OCI-LY7 (cell line): ENCODE data around the gene LGI1.

ENCODE experiments used
- CTCF ChIP-seq: fragments of 200-600 bp; sonication (generic); conservative IDR thresholded peaks from 2 replicates; pipeline ENCODE4 v1.5.1; 2014; ENCODE audit warnings: mild to moderate bottlenecking, antibody characterized with exemption, low read length, moderate library complexity, mixed read lengths
- EZH2phosphoT487 ChIP-seq: fragments of 200-600 bp; sonication (generic); IDR thresholded peaks from 2 replicates; pipeline ENCODE4 v1.6.1; 2018; ENCODE audit warnings: low read depth, borderline replicate concordance, mild to moderate bottlenecking, mixed run types, antibody characterized with exemption, low read length, moderate library complexity, mixed read lengths

- TF ChIP-seq CTCF (no peak), EZH2phosphoT487 (no peak)
Measured at GRCh38 chr10:93726024-93726423, 31.7 kb upstream of the LGI1 start.
